Measurements from ENCODE around the gene AFF3. TPM values are rescaled to one million over a fixed set of nuclear protein-coding genes. Genes with fewer than 3 reads are reported as not detected.

The AFF3 gene
- total and polyA plus RNA-seq, 2 experiments from 2014 or later: 12.0 to 12.8 TPM

DNA sequence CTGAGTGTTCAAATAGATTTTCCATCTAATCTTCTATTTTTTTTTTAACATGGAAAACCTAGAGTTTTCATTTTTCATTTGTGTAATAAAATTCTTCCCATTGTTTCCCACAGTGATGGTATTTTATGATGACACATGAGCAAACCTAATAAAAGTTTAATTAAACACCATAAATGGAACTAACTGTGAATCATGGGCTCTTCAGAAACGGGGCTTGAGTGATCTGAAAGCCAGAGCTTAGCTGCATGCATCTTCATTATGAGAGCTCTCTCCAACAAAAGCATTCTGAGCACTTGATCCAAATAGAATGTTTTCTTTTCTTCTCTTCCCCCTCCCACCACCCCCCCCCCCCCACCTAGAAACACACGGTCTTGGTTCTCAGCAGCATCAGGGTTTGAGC, 570.4 kb downstream of the AFF3 start:
- H3K27ac ChIP-seq: no peak overlapping the region
- no peaks in the 10 kb centered on the region for H3K4me1 ChIP-seq (ENCODE audit: low read depth)
- H3K9me3 ChIP-seq (ENCODE audit: low read depth): no peaks in the 10 kb centered on the region
- H3K27me3 ChIP-seq: no peaks in the 10 kb centered on the region
- H3K36me3 ChIP-seq: no peaks in the 10 kb centered on the region
- DNase-seq (ENCODE audit: low read depth in 1 of 2, low spot score in 1 of 2): no peak
- H3K4me3 ChIP-seq: no peak overlapping the region
- TF ChIP-seq, protein P1, sequence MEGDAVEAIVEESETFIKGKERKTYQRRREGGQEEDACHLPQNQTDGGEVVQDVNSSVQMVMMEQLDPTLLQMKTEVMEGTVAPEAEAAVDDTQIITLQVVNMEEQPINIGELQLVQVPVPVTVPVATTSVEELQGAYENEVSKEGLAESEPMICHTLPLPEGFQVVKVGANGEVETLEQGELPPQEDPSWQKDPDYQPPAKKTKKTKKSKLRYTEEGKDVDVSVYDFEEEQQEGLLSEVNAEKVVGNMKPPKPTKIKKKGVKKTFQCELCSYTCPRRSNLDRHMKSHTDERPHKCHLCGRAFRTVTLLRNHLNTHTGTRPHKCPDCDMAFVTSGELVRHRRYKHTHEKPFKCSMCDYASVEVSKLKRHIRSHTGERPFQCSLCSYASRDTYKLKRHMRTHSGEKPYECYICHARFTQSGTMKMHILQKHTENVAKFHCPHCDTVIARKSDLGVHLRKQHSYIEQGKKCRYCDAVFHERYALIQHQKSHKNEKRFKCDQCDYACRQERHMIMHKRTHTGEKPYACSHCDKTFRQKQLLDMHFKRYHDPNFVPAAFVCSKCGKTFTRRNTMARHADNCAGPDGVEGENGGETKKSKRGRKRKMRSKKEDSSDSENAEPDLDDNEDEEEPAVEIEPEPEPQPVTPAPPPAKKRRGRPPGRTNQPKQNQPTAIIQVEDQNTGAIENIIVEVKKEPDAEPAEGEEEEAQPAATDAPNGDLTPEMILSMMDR (IDR thresholded peaks at IDR 0.05; ENCODE audit: low read depth, low read length): no peak

DNA sequence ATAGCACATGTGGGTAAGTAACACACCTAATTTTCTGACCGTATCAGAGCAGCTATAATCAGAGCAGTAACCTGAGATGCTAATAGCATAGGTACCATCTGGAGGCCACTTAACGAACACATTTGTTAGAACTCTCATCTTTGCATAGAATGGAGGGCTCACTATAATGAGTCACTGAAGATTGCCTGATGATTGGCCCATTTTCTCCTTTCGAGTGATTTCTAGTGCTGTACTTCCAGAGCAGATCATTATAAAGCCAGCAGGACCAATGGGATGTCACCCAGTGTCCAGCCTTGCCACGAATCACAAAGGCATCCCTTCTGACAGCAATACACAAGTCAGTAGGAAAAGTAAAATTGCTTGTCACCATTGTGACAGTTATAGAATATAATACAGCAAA, 570.9 kb downstream of the AFF3 start:
- no peak overlapping the region for H3K27ac ChIP-seq
- no peaks in the 10 kb centered on the region for H3K36me3 ChIP-seq
- H3K4me1 ChIP-seq (ENCODE audit: low read depth): no peaks in the 10 kb centered on the region
- no peaks in the 10 kb centered on the region for H3K9me3 ChIP-seq (ENCODE audit: low read depth)
- H3K27me3 ChIP-seq: no peaks in the 10 kb centered on the region
- no peak for DNase-seq (ENCODE audit: low read depth in 1 of 2, low spot score in 1 of 2)
- TF ChIP-seq, protein P1 (IDR thresholded peaks at IDR 0.05; ENCODE audit: low read depth, low read length): no peak
- H3K4me3 ChIP-seq: no peak overlapping the region

DNA sequence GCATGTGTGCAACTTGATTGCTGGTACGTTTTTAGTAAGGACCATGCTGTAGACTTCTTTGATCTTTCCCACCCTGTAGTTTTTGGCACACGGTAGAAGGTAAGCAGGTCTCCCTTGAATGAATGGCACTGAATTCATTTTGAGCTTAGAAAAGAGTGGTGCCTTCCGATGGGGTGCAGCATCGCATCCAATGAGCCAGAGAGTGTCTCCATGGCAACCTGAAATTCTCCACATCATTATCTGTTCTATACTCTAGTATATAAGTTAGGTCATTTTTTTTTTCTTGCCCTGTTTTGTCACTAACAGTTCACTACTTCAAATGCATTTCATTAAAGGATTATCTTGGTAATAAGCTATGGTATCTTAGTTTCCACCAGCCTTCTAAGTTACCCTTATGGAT, 571.4 kb downstream of the AFF3 start:
- Histone ChIP-seq H3K4me1 (ENCODE audit: low read depth) (no peaks in the 10 kb centered on the region), H3K4me3 (no peak overlapping the region)

DNA sequence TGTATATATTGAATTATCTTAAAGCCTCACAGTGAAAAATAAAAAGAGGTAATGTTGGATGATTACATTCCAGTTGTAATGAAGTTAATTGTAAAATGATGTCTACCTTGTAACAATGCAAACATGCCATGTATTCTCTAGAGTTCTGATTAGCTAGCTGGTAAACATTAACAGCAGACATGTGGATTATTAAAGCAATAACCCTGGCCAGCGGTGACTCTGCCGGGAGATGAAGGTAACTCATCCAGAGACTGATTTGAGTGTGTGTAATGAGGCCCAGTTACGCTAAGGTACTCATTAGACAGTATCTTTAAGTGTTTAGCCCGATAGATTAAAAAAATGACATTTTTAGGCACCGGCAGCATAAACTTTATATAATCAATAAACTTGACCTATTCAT, 573.0 kb downstream of the AFF3 start:
- no peaks in the 10 kb centered on the region for H3K36me3 ChIP-seq
- no peaks in the 10 kb centered on the region for H3K9me3 ChIP-seq (ENCODE audit: low read depth)
- no peak for DNase-seq (ENCODE audit: low read depth in 1 of 2, low spot score in 1 of 2)
- TF ChIP-seq, protein P1 (IDR thresholded peaks at IDR 0.05; ENCODE audit: low read depth, low read length): no peak
- no peaks in the 10 kb centered on the region for H3K4me1 ChIP-seq (ENCODE audit: low read depth)
- no peak overlapping the region for H3K27ac ChIP-seq
- no peak overlapping the region for H3K4me3 ChIP-seq
- H3K27me3 ChIP-seq: no peaks in the 10 kb centered on the region

More for the DNA sequence above, 571.4 kb downstream of the AFF3 start:
- Histone ChIP-seq H3K9me3 (ENCODE audit: low read depth) (no peaks in the 10 kb centered on the region), H3K36me3 (no peaks in the 10 kb centered on the region), H3K27me3 (no peaks in the 10 kb centered on the region), H3K27ac (no peak overlapping the region)
- no peak for DNase-seq (ENCODE audit: low read depth in 1 of 2, low spot score in 1 of 2)
- TF ChIP-seq, protein P1 (IDR thresholded peaks at IDR 0.05; ENCODE audit: low read depth, low read length): no peak

DNA sequence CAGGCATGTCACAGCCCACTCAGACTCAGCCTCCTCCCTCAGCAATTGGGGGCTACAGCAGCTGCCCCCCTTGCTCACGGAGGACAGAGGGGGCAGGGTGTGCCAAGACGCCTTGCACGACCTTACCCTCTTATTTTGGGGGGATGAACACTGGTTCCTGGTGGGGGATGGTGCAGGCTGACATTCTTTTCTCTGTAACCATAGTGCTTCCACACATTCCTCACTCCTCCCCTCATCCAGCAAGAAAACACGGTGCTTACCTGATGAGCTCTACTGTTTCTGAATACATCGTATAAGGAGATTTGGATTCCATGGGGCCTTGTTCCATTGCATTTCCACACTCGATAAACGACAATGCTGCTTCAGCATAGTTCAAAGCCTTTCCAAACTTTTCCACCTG, 577.2 kb downstream of the AFF3 start:
- TF ChIP-seq, protein P1 (IDR thresholded peaks at IDR 0.05; ENCODE audit: low read depth, low read length): no peak
- Histone ChIP-seq H3K4me3 (no peak overlapping the region), H3K9me3 (ENCODE audit: low read depth) (no peaks in the 10 kb centered on the region), H3K36me3 (no peaks in the 10 kb centered on the region), H3K27me3 (no peaks in the 10 kb centered on the region), H3K4me1 (ENCODE audit: low read depth) (no peaks in the 10 kb centered on the region), H3K27ac (no peak overlapping the region)
- no peak for DNase-seq (ENCODE audit: low read depth in 1 of 2, low spot score in 1 of 2)

DNA sequence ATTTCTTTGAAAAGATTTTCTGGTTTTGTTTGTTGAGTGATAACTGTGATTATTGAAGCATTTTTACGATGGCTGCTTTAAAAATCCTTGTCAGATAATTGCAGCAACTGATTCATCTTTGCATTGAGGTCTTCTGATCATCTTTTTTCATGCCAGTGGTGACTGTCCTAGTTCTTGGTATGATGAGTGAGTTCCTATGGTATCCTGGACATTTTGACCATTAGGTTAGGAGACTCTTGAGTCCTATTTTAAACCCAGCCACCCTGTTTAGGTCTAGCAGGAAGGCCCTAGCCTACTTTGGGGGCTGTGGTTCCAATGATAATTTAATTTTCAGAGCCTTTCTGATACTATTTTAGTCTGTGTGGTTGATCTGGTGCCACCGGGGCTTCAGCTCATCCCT, 579.9 kb downstream of the AFF3 start:
- Histone ChIP-seq H3K9me3 (ENCODE audit: low read depth) (no peaks in the 10 kb centered on the region), H3K27me3 (no peaks in the 10 kb centered on the region), H3K4me1 (ENCODE audit: low read depth) (no peaks in the 10 kb centered on the region), H3K27ac (no peak overlapping the region), H3K4me3 (no peak overlapping the region), H3K36me3 (no peaks in the 10 kb centered on the region)
- no peak for DNase-seq (ENCODE audit: low read depth in 1 of 2, low spot score in 1 of 2)
- TF ChIP-seq, protein P1 (IDR thresholded peaks at IDR 0.05; ENCODE audit: low read depth, low read length): no peak

Measured in cardiac muscle cell (in vitro differentiated cells and primary cell).